B cell (primary cell): ENCODE results near the gene DYNLL2. TPM values are rescaled to one million over a fixed set of nuclear protein-coding genes. Genes with fewer than 3 reads are reported as not detected.

ENCODE experiments used
- ATAC-seq: fragments of 200-7000 bp; cut with Tn5 transposase; one replicate; pipeline ENCODE4 v1.10.0; 2021; ENCODE audit warnings: low read depth, mild to moderate bottlenecking, moderate number of reproducible peaks, moderate library complexity
- CTCF ChIA-PET: fragments of 350-600 bp; sonication (Branson Sonifier 250); formaldehyde crosslinking; loops from one replicate; lab custom pipeline; 2021; ENCODE audit warnings: antibody characterized with exemption, inconsistent platforms; lab: Charles Lee
- POLR2A ChIA-PET: fragments of 350-600 bp; sonication (Branson Sonifier 250); formaldehyde crosslinking; loops from one replicate; lab custom pipeline; 2021; ENCODE audit warnings: antibody characterized with exemption; lab: Charles Lee
- DNase-seq: peaks from one replicate; pipeline ENCODE4 v3.0.0; 2013
- H2AFZ ChIP-seq: 2 replicates; pipeline ENCODE4 v1.6.1; 2012; ENCODE audit warnings: mild to moderate bottlenecking, low read depth, low read length; ENCODE audit not compliant: insufficient read depth, poor library complexity, severe bottlenecking
- H3K27ac ChIP-seq, 2 donors: 1 replicate in 1 of 2; 2 replicates in 1 of 2; pipeline ENCODE4 v1.5.1; 2012 to 2013; ENCODE audit warnings: low read length in 2 of 2, mild to moderate bottlenecking in 2 of 2, moderate library complexity in 1 of 2
- H3K27me3 ChIP-seq, 4 experiments: fragments of 200-600 bp in 1 of 4; sonication (generic) in 1 of 4; replicated peaks in 1 of 4; 1 replicate in 2 of 4; 2 replicates in 2 of 4; pipeline versions ENCODE4 v1.6.1 to v1.7.0; 2013 to 2016; ENCODE audit warnings: low read length in 3 of 4, mild to moderate bottlenecking in 2 of 4, mixed read lengths in 1 of 4, moderate library complexity in 1 of 4; ENCODE audit not compliant: insufficient read depth in 4 of 4, control insufficient read depth in 3 of 4; ENCODE audit errors: control extremely low read depth in 1 of 4
- H3K36me3 ChIP-seq, 2 experiments: replicated peaks in 1 of 2; 1 replicate in 1 of 2; 2 replicates in 1 of 2; pipeline versions ENCODE4 v1.6.1 to v1.7.1; 2013; ENCODE audit warnings: low read length in 1 of 2; ENCODE audit not compliant: insufficient read depth in 2 of 2, control insufficient read depth in 1 of 2; ENCODE audit errors: control extremely low read depth in 1 of 2, extremely low read depth in 1 of 2
- H3K4me1 ChIP-seq, 2 donors: fragments of 200-600 bp in 1 of 2; sonication (generic) in 1 of 2; 1 replicate in 1 of 2; 2 replicates in 1 of 2; pipeline versions ENCODE4 v1.5.1 to v1.6.1; 2013 to 2017; ENCODE audit warnings: low read length in 2 of 2; ENCODE audit not compliant: control insufficient read depth in 2 of 2, insufficient read depth in 2 of 2
- H3K4me2 ChIP-seq: replicated peaks from 2 replicates; pipeline ENCODE3; 2012; ENCODE audit warnings: mild to moderate bottlenecking, low read depth, low read length; ENCODE audit not compliant: poor library complexity, severe bottlenecking
- H3K4me3 ChIP-seq, 5 experiments: fragments of 200-600 bp in 1 of 5; sonication (generic) in 1 of 5; 1 replicate in 3 of 5; 2 replicates in 2 of 5; pipeline versions ENCODE4 v1.5.1 to v1.7.0; 2011 to 2016; ENCODE audit warnings: low read length in 4 of 5, mild to moderate bottlenecking in 4 of 5, low read depth in 2 of 5, control low read depth in 1 of 5, moderate library complexity in 1 of 5; ENCODE audit not compliant: insufficient read depth in 1 of 5; ENCODE audit errors: control extremely low read depth in 1 of 5, extremely low read depth in 1 of 5
- H3K79me2 ChIP-seq: fragments of 200-600 bp; sonication (generic); one replicate; pipeline ENCODE4 v1.6.0; 2016; ENCODE audit warnings: low read length; ENCODE audit not compliant: control insufficient read depth, insufficient read depth
- H3K9ac ChIP-seq: fragments of 200-600 bp; sonication (generic); 2 replicates; pipeline ENCODE4 v1.6.1; 2017; ENCODE audit warnings: mild to moderate bottlenecking, low read length, moderate library complexity
- H3K9me3 ChIP-seq, 3 donors: one replicate each; pipeline versions ENCODE4 v1.6.1 to v1.7.1; 2013; ENCODE audit warnings: low read length in 2 of 3; ENCODE audit not compliant: control insufficient read depth in 2 of 3, insufficient read depth in 1 of 3; ENCODE audit errors: control extremely low read depth in 1 of 3
- H4K20me1 ChIP-seq: 2 replicates; pipeline ENCODE4 v1.6.0; 2012; ENCODE audit warnings: mild to moderate bottlenecking, low read length; ENCODE audit not compliant: insufficient read depth, control insufficient read depth, poor library complexity, severe bottlenecking
- H3K27ac Mint-ChIP-seq: one replicate; pipeline ENCODE4 v1.8.0; 2021; ENCODE audit warnings: mixed read lengths
- H3K27me3 Mint-ChIP-seq: one replicate; pipeline ENCODE4 v1.8.0; 2021; ENCODE audit warnings: mixed read lengths
- H3K4me1 Mint-ChIP-seq: one replicate; pipeline ENCODE4 v1.8.0; 2021; ENCODE audit warnings: mixed read lengths
- H3K4me3 Mint-ChIP-seq: one replicate; pipeline ENCODE4 v1.8.0; 2021; ENCODE audit warnings: mixed read lengths
- H3K9me3 Mint-ChIP-seq: one replicate; pipeline ENCODE4 v1.8.0; 2022; ENCODE audit warnings: mixed read lengths; ENCODE audit not compliant: insufficient read depth
- EZH2 ChIP-seq: IDR thresholded peaks from 2 replicates; pipeline ENCODE4 v1.6.1; 2012; ENCODE audit warnings: borderline replicate concordance, low read depth, mild to moderate bottlenecking, moderate library complexity, low read length; ENCODE audit not compliant: insufficient read depth, poor library complexity, severe bottlenecking
- WGBS: methylation state at CpG from one replicate; pipeline ENCODE4 v1.1.5; 2013; ENCODE audit warnings: missing lambda C conversion rate; ENCODE audit not compliant: insufficient coverage; 5-methylcytosine and 5-hydroxymethylcytosine counted together
- intact Hi-C: fragments of 100-400 bp; cut with micrococcal nuclease; formaldehyde crosslinking; loops from one replicate; pipeline ENCODE4 v1.10.0; 2022
- polyA plus RNA-seq: library from polyadenylated mRNA; depleted of rRNA; stranded (reverse); fragments of >200 nt; gene quantifications from 2 replicates; pipeline ENCODE4 v1.2.3, GENCODE V29; 2012
- total RNA-seq, 2 donors: library from RNA; stranded (reverse); fragments of 120-200 nt in 1 of 2; gene quantifications; 1 replicate in 1 of 2; 2 replicates in 1 of 2; pipeline versions ENCODE4 v1.2.3 to v1.2.4, GENCODE V29; 2013 to 2022
- TF ChIP-seq, protein P1 (sequence below): fragments of 200-600 bp; IDR thresholded peaks from one replicate; pipeline ENCODE4 v1.8.0; 2022; ENCODE audit warnings: antibody characterized with exemption, mild to moderate bottlenecking

Gene DYNLL2
- total and polyA plus RNA-seq, 2 donors (not counting 1 experiment from before 2014, with no cell fraction given): 10.1 to 25.2 TPM

DNA sequence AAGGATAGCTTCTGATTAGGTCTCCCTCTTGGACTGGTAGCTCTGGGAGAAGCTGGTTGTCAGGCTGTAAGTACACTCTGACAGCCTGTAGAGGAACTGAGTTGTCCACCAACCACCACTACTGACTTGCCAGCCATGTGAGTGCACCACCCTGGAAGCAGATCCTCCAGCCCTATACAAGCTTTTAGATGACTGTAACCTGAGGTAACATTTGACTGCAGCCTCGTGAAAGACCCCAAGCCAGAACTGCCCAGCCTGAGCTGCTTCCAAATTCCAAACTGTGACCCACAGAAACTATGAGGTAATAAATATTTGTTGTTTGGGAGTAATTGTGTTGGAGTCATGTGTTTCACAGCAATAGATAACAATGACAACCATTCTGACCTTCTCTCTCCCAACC lies 30.8 kb upstream of the DYNLL2 start:
- no peak overlapping the region for H3K4me3 Mint-ChIP-seq
- ChIA-PET POLR2A (no interaction called here), CTCF (interaction anchor here (1.7 kb wide), 1 partner anchor 219 kb away, joined by 3 read pairs; no protein-coding TSS in a partner anchor)
- Histone ChIP-seq H3K4me1 (no peaks in the 10 kb centered on the region), H2AFZ (no peak overlapping the region), H4K20me1 (no peaks in the 10 kb centered on the region), H3K4me2 (no peak overlapping the region), H3K27ac (no peak overlapping the region), H3K79me2 (no peaks in the 10 kb centered on the region), H3K27me3 (no peaks in the 10 kb centered on the region), H3K9ac (no peak overlapping the region), H3K4me3 (no peak overlapping the region), H3K36me3 (no peaks in the 10 kb centered on the region), H3K9me3 (no peaks in the 10 kb centered on the region)
- DNase-seq: no peak
- peaks cover 33% of the 10 kb centered on the region for H3K27me3 Mint-ChIP-seq
- ATAC-seq: no peak
- intact Hi-C loops: no loop called here
- H3K27ac Mint-ChIP-seq: no peak overlapping the region
- no CpG with 5 or more reads among the region's 1 CpG for WGBS
- TF ChIP-seq, protein P1, sequence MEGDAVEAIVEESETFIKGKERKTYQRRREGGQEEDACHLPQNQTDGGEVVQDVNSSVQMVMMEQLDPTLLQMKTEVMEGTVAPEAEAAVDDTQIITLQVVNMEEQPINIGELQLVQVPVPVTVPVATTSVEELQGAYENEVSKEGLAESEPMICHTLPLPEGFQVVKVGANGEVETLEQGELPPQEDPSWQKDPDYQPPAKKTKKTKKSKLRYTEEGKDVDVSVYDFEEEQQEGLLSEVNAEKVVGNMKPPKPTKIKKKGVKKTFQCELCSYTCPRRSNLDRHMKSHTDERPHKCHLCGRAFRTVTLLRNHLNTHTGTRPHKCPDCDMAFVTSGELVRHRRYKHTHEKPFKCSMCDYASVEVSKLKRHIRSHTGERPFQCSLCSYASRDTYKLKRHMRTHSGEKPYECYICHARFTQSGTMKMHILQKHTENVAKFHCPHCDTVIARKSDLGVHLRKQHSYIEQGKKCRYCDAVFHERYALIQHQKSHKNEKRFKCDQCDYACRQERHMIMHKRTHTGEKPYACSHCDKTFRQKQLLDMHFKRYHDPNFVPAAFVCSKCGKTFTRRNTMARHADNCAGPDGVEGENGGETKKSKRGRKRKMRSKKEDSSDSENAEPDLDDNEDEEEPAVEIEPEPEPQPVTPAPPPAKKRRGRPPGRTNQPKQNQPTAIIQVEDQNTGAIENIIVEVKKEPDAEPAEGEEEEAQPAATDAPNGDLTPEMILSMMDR: no peak
- no peak for TF ChIP-seq EZH2
- no peaks in the 10 kb centered on the region for H3K4me1 Mint-ChIP-seq
- H3K9me3 Mint-ChIP-seq: no peaks in the 10 kb centered on the region

GRCh38 chr17:58052945-58053715 lies 30.1 kb upstream of the DYNLL2 start:
- H3K79me2 ChIP-seq: no peaks in the 10 kb centered on the region
- WGBS: 72% methylated on average over 8 of the region's 8 CpGs
- H3K27ac ChIP-seq: no peak overlapping the region
- no peak for ATAC-seq
- CTCF ChIA-PET: interaction anchor here (1.7 kb wide), 1 partner anchor 220 kb away, joined by 3 read pairs; no protein-coding TSS in a partner anchor
- Mint-ChIP-seq H3K27ac (no peak overlapping the region), H3K27me3 (peaks cover 28% of the 10 kb centered on the region), H3K4me3 (no peak overlapping the region), H3K9me3 (no peaks in the 10 kb centered on the region), H3K4me1 (no peaks in the 10 kb centered on the region)
- H4K20me1 ChIP-seq: no peaks in the 10 kb centered on the region
- no peak overlapping the region for H3K4me3 ChIP-seq
- H3K9ac ChIP-seq: no peak overlapping the region
- no peak for DNase-seq
- TF ChIP-seq, protein P1: no peak
- TF ChIP-seq EZH2: no peak
- H3K27me3 ChIP-seq: no peaks in the 10 kb centered on the region
- no peaks in the 10 kb centered on the region for H3K36me3 ChIP-seq
- intact Hi-C loops: no loop called here
- no peaks in the 10 kb centered on the region for H3K4me1 ChIP-seq
- POLR2A ChIA-PET: no interaction called here
- no peak overlapping the region for H3K4me2 ChIP-seq
- no peaks in the 10 kb centered on the region for H3K9me3 ChIP-seq
- H2AFZ ChIP-seq: no peak overlapping the region
